ENCODE data around the gene HEXB. TPM values are rescaled to one million over a fixed set of nuclear protein-coding genes. Genes with fewer than 3 reads are reported as not detected.

Gene HEXB
- total and polyA plus RNA-seq, 2 of the 13 experiments (the other 11 are each of a cell fraction or from before 2014, with no cell fraction given): 100 to 104 TPM

- TF ChIP-seq ZBTB40 (IDR thresholded peaks at IDR 0.05): no peak
- 0 out of 2 replicates have a peak, but pooled peaks have one; percentile 41 for TF ChIP-seq ZBTB40 (CRISPR knock-in tag; IDR thresholded peaks at IDR 0.05)
- no peak for TF ChIP-seq IRF2 (CRISPR knock-in tag; IDR thresholded peaks at IDR 0.05)
- TF ChIP-seq RCOR2 (CRISPR knock-in tag; IDR thresholded peaks at IDR 0.05): no peak
- 0 out of 2 replicates have a peak, but pooled peaks have one; percentile 62 for TF ChIP-seq ZNF839 (CRISPR knock-in tag; IDR thresholded peaks at IDR 0.05; ENCODE audit: borderline replicate concordance)
- TF ChIP-seq RAD21 (CRISPR knock-in tag; IDR thresholded peaks at IDR 0.05): no peak
- TF ChIP-seq SATB2 (CRISPR knock-in tag; IDR thresholded peaks at IDR 0.05): 0 out of 2 replicates have a peak, but pooled peaks have one; percentile 60
- TF ChIP-seq GTF2F1 (IDR thresholded peaks at IDR 0.05; ENCODE audit: low read length): no peak
- 0 out of 2 replicates have a peak, but pooled peaks have one; percentile 23 for TF ChIP-seq KDM5A (IDR thresholded peaks at IDR 0.05; ENCODE audit: borderline replicate concordance, low read length)
- TF ChIP-seq ONECUT2 (CRISPR knock-in tag; IDR thresholded peaks at IDR 0.05): no peak
- peak; percentile 16; the same call in 1 of the 2 replicates for TF ChIP-seq ZNF891 (CRISPR knock-in tag; IDR thresholded peaks at IDR 0.05)
- peak; percentile 44; the same call in 1 of the 2 replicates for TF ChIP-seq ZNF616 (CRISPR knock-in tag; IDR thresholded peaks at IDR 0.05; ENCODE audit: low read depth)
- TF ChIP-seq NAIF1 (CRISPR knock-in tag; IDR thresholded peaks at IDR 0.05; ENCODE audit: borderline replicate concordance): 0 out of 2 replicates have a peak, but pooled peaks have one; percentile 18
- 0 out of 2 replicates have a peak, but pooled peaks have one; percentile 45 for TF ChIP-seq ZNF672 (CRISPR knock-in tag; IDR thresholded peaks at IDR 0.05)
Measured at GRCh38 chr5:74639807-74640449, 45.1 kb upstream of the HEXB start (continued).

All from HepG2 (cell line).